Mucosa of descending colon (tissue), 3 donors: ENCODE results near the gene RANBP10. TPM values are rescaled to one million over a fixed set of nuclear protein-coding genes. Genes with fewer than 3 reads are reported as not detected.
A peak's percentile ranks its signal among the peaks of the same experiment; 100 is the strongest.

Experiments used
- ATAC-seq: fragments of 200-7000 bp; cut with Tn5 transposase; one replicate; pipeline ENCODE4 v1.9.1; 2020; ENCODE audit warnings: mild to moderate bottlenecking, moderate library complexity
- DNase-seq, 3 donors: peaks; one replicate each; pipeline ENCODE4 v3.0.0-alpha.2; 2020
- H3K36me3 ChIP-seq: fragments of 200-600 bp; one replicate; pipeline ENCODE4 v1.8.0; 2021; ENCODE audit warnings: low read depth, mild to moderate bottlenecking
- H3K4me1 ChIP-seq: fragments of 200-600 bp; one replicate; pipeline ENCODE4 v1.8.0; 2021; ENCODE audit warnings: low read depth, mild to moderate bottlenecking
- H3K4me3 ChIP-seq: fragments of 200-600 bp; one replicate; pipeline ENCODE4 v1.8.0; 2021; ENCODE audit warnings: mild to moderate bottlenecking
- H3K9me3 ChIP-seq: fragments of 200-600 bp; one replicate; pipeline ENCODE4 v1.8.0; 2021; ENCODE audit warnings: mild to moderate bottlenecking
- intact Hi-C, 2 donors: fragments of 100-400 bp; cut with DNase I in 1 of 2; cut with micrococcal nuclease in 1 of 2; formaldehyde crosslinking; loops; one replicate each; pipeline versions ENCODE4 v1.11.0 to v1.11.1; 2022; cut with DNase I, micrococcal nuclease
- total RNA-seq, 3 donors: library from RNA; stranded (reverse); fragmentation: NEBNext Ultra II Directional in 2 of 3; extraction: Animal tissue kit (Norgen Biotek cat#: 25700) in 2 of 3; gene quantifications; one replicate each; pipeline versions ENCODE4 v1.2.1 to v1.2.4, GENCODE V29; 2021 to 2023
- TF ChIP-seq, protein P1 (sequence below): fragments of 200-600 bp; IDR thresholded peaks from one replicate; pipeline ENCODE4 v1.8.0; 2022; ENCODE audit warnings: antibody characterized with exemption, mild to moderate bottlenecking
- donor health status: DM: no; HTN: no; CAD: no; lungs with moderate emphysema.
- donor health status: DM: no; HTN: no; CAD: no.
- donor health status: DM: no; HTN: yes; CAD: no.

RANBP10 gene
- total RNA-seq, 3 donors from 2014 or later: 19.6 to 24.1 (median 20.6) TPM

DNA sequence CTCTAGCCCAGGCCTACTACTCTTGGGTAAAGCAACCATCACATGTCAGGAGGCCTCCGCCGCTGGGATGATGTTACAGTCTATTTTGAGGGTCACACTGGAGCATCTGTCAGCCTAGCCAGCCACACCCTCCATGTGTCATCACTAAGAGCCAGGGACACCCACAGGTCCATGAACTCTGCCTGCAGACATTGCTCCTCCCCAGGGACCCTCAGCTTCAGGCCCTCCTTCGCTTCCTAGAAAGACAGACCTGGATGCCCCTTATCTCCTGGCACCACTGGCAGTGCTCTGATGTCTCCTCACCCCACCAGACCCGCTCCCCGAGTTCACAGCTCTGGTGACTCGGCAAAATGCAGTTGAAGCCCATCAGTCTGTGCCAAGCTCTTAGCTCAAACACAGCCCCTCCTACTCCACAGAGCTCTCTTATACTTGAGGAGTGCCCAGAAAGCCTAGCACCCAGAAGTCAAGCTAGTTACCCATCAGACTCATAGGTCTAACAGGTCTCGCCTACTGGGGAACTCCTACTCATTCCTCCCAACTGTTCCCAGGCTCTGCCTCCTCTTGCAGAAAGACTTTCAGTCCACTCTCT is 5.9 kb downstream of the RANBP10 start:
- Histone ChIP-seq H3K36me3 (no peaks in the 10 kb centered on the region), H3K4me1 (peaks cover 7% of the 10 kb centered on the region), H3K9me3 (no peaks in the 10 kb centered on the region), H3K4me3 (no peak overlapping the region)
- intact Hi-C loops: no loop called here
- ATAC-seq (peak; percentile 8), DNase-seq (no peak)
- TF ChIP-seq, protein P1, sequence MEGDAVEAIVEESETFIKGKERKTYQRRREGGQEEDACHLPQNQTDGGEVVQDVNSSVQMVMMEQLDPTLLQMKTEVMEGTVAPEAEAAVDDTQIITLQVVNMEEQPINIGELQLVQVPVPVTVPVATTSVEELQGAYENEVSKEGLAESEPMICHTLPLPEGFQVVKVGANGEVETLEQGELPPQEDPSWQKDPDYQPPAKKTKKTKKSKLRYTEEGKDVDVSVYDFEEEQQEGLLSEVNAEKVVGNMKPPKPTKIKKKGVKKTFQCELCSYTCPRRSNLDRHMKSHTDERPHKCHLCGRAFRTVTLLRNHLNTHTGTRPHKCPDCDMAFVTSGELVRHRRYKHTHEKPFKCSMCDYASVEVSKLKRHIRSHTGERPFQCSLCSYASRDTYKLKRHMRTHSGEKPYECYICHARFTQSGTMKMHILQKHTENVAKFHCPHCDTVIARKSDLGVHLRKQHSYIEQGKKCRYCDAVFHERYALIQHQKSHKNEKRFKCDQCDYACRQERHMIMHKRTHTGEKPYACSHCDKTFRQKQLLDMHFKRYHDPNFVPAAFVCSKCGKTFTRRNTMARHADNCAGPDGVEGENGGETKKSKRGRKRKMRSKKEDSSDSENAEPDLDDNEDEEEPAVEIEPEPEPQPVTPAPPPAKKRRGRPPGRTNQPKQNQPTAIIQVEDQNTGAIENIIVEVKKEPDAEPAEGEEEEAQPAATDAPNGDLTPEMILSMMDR: no peak

DNA sequence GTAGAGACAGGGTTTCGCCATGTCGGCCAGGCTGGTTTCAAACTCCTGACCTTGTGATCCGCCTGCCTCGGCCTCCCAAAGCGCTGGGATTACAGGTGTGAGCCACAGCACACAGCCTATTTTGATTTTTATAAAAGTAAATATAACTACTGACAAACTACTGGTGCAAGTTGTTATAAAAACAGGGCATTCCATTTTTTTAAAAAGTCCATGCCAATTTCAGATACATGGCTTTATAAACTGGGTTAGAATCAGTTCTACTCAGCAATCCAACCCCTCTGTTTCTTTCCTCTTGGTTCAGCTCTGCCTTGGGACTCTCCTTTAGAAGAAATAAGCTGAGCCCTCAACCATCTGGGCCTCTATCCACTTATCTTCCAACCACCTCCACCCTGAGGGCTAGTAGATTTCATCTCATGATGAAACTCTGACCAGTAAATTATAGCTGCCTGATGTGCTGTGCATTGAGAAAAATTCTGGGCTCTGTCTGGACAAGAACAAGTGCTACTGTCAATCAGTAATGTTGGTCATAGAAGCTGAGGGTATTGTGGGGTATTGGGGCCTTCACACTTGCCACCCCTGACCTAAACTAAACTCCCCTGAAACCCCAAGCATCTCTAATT is 10.2 kb downstream of the RANBP10 start:
- TF ChIP-seq, protein P1: no peak

DNA sequence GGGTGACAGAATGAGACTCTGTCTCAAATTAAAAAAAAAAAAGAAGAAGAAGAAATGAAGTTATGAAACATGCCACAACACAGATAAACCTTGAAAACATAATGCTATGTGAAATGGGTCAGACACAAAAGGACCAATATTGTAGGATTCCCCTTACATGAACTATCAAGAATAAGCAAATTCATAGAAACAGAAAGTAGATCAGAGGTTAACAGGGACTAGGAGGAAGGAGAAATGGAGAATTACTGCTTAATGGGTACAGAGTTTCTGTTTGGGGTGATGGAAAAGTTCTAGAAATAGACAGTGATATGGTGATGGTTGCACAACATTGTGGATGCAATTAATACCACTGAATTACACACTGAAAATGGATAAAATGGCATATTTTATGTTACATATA is 16.3 kb downstream of the RANBP10 start:
- no peaks in the 10 kb centered on the region for H3K36me3 ChIP-seq
- H3K4me3 ChIP-seq: no peak overlapping the region
- TF ChIP-seq, protein P1: no peak
- H3K9me3 ChIP-seq: no peaks in the 10 kb centered on the region
- intact Hi-C loops: no loop called here
- H3K4me1 ChIP-seq: no peaks in the 10 kb centered on the region
- DNase-seq: no peak
- no peak for ATAC-seq

More for the DNA sequence above, 10.2 kb downstream of the RANBP10 start:
- intact Hi-C loops: no loop called here
- Histone ChIP-seq H3K4me1 (no peaks in the 10 kb centered on the region), H3K9me3 (no peaks in the 10 kb centered on the region), H3K4me3 (no peak overlapping the region), H3K36me3 (no peaks in the 10 kb centered on the region)
- DNase-seq (no peak), ATAC-seq (no peak)

DNA sequence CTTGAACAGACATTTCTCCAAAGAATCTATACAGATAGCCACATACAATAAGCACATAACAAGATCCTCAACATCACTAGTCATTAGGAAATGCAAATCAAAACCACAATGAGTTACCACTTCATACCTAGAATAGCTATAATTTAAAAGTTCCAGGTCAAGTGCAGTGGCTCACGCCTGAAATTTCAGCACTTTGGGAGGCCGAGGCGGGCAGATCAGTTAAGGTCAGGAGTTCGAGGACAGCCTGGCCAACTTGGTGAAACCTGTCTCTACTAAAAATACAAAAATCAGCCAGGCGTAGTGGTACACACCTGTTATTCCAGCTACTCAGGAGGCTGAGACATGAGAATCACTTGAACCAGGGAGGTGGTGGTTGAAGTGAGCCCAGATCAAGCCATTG is 19.9 kb downstream of the RANBP10 start:
- Histone ChIP-seq H3K36me3 (no peaks in the 10 kb centered on the region), H3K9me3 (no peaks in the 10 kb centered on the region), H3K4me1 (no peaks in the 10 kb centered on the region), H3K4me3 (no peak overlapping the region)
- no peak for ATAC-seq
- TF ChIP-seq, protein P1: no peak
- no peak for DNase-seq
- intact Hi-C loops: no loop called here

DNA sequence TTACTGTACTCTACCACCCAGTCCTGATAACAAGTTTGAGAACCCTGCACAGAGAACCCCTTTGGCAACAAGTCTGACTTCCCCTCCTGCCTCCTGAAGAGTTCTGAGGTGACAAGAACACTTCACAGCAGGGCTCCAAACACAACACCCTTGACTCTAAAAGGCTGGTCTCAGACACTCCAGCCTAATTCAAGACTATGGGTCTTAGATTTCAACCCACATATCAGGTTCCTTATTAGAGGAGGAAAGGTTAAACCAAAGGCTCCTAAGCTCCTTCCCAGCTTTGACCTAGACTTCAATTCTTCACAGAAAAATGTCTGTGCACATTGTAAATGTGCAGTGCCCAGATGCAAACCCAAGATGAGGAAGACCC is 23.0 kb downstream of the RANBP10 start:
- ATAC-seq (no peak), DNase-seq (no peak)
- Histone ChIP-seq H3K36me3 (no peaks in the 10 kb centered on the region), H3K9me3 (no peaks in the 10 kb centered on the region), H3K4me3 (no peak overlapping the region), H3K4me1 (no peaks in the 10 kb centered on the region)
- intact Hi-C loops: no loop called here
- TF ChIP-seq, protein P1: no peak
